HG03342 (cell line): ENCODE data around the gene TAGLN.

Experiments
- ATAC-seq: cut with Tn5 transposase; IDR thresholded peaks from one replicate; pipeline ENCODE4 v1.9.1; 2021; ENCODE audit warnings: mild to moderate bottlenecking, moderate library complexity; ENCODE audit not compliant: unreplicated experiment

The TAGLN gene

DNA sequence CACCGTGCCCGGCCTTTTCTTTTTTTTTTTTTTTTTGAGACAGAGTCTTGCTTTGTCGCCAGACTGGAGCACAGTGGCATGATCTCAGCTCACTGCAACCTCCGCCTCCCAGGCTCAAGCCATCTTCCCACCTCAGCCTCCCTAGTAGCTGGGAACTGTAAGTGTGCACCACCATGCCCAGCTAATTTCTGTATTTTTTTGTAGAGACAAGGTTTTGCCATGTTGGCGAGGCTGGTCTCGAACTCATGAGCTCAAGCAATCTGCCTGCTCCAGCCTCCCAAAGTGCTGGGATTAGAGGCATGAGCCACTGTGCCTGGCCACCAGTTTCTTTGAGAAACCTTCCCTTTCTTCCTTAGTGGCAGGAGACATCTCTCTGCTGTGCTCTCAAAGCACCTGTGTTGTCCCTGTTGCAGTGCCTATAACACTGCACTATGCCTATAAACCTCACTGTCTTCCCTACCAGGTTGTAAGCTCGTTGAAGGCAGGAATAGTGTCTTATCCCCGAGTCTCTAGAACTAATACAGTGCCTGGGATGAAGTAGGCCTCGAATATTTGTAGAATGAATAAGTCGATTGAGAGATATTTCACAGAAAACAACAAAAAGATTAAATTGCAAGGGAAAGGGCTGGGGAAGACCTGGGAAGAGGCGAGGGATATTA, 13.7 kb downstream of the TAGLN start:
- no peak for ATAC-seq

GRCh38 chr11:117214404-117215110, 15.4 kb downstream of the TAGLN start:
- ATAC-seq = no peak

GRCh38 chr11:117217141-117218084, 18.2 kb downstream of the TAGLN start:
- no peak for ATAC-seq

- ATAC-seq = no peak
Observed at GRCh38 chr11:117218133-117218915, 19.2 kb downstream of the TAGLN start.

DNA sequence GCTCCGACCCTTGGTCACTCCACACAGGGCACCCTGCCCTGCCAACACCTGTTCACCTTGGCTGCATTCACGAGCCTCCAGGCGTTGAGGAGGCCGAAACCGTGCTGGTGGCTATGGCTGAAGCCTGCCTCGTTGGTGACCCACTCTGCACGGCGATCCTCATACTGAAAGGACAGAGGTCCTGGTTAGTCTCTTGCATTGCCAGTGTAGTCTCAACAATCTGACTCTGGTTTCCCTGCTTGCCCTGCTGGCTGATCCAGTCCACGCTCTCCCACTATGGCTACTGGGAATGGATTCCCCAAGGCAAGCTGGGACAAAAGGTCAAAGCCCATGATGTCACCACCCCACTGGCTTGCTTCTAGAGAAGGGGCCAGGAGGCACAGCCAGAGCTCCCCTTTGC, 19.8 kb downstream of the TAGLN start:
- ATAC-seq = no peak

- ATAC-seq = no peak
Observed at GRCh38 chr11:117219455-117219854, 20.3 kb downstream of the TAGLN start.

GRCh38 chr11:117219995-117220394, 20.8 kb downstream of the TAGLN start:
- no peak for ATAC-seq

GRCh38 chr11:117220568-117220967, 21.4 kb downstream of the TAGLN start:
- ATAC-seq = no peak

- ATAC-seq = no peak
Observed at GRCh38 chr11:117220999-117221774, 22.0 kb downstream of the TAGLN start.

- ATAC-seq = no peak
Observed at GRCh38 chr11:117221775-117222517, 22.8 kb downstream of the TAGLN start.

DNA sequence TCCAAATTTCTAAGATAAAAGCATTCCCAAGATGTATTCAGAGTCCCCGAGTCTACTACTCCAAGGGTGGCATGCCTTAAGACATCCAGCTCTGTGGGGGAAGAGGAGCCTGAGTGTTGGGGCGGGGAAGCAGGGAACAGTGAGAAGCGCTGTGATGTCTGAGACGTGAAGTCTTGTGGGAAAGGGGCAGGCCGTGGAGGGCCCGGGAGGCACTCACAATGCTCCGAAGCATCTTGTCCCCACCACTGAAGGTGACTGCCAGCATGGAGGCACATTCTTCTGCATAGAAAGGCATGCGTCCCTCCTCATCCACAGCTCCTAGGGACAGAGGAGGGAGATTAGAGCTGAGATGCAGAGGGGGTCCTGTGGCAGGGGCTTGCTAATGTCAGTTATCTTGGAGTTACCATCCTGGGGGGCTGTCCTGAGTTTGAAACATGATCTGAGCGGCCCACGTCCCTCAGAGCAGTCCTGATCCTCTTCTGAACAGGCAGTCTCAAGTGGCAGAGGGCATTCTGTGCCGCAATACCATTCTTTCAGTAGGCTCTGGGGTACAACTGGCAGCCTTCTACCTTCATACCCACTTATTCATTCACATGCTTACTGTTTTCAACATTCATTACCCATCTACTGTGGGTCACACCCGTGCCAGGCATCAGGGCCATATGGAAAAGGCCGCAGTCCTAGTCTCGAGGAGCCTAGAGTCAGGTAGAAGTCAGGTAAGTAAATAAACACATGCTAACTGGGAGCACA, 24.0 kb downstream of the TAGLN start:
- no peak for ATAC-seq

DNA sequence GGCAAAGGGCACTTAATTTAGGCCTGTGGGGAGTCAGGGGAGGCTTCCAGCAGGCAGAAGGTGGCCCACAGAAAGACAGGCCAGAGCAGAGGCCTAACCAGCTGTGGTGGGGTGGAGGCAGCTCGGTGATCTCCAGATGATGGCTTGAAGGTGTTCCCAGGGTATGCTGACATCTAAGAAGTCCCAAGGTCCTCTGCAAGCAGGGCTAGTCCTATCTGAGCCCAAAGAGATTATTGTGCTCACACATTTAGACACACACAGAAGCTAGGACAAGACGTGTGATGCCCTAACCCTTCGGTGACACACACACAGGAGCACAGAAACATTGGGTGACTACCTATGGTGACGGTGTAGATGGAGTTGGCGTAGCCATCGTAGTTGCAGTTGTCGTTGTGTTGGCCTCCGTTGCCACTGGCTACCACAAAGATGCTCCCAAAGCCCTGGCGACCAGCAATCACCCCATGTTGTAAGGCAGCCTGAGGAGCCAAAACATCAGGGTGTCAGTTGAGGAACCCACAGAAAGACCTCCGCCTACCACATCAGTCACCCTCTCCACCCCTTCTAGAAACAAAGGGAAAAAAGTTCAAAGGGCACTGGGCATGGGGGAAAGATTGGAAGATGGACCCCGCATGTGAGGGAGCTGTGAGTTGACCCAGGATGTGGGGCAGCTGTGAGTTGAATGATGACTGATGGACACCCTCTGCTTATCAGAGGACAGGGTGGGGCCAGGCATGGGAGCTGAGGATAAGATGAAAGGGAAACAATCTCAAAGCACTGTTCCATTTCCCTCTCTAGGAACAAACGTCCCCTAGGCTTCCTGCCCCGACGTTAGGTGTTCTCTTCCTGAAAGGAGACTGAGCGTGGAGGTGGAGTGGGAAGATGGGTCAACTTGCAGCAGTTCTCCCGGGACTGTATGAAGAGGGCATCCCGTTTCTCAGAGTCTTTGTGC, 24.8 kb downstream of the TAGLN start:
- ATAC-seq = no peak

DNA sequence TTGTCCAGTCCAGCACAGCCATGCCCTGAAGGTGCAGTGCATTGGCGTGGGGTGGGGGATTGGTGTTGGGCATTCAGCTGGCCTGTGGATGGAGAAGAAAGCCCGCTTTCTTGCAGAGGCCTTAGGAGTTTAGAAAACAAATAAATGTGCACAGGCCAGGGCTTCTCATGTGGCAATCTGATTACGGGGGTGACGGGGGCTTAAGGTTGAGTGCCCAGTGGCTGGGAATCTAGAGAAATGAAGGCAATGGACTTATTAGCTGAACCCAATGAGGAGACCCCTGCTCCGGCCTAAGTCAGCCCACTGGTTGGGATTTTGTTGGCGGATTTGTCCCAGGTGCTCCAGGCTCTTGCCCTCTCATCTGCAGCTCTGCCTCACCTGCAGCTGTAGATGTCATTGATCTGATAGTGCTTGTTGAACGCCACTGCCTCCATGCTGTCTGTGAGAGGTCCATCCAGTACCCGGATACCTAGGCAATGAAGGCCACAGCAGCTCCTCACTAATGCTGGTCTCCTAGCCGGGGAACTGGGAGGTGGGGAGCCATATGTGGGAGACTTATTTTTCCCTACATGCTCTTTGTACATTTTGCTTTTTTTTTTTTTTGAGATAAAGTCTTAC, 26.5 kb downstream of the TAGLN start:
- ATAC-seq = no peak

- ATAC-seq = no peak
Observed at GRCh38 chr11:117226388-117227385, 27.5 kb downstream of the TAGLN start.

DNA sequence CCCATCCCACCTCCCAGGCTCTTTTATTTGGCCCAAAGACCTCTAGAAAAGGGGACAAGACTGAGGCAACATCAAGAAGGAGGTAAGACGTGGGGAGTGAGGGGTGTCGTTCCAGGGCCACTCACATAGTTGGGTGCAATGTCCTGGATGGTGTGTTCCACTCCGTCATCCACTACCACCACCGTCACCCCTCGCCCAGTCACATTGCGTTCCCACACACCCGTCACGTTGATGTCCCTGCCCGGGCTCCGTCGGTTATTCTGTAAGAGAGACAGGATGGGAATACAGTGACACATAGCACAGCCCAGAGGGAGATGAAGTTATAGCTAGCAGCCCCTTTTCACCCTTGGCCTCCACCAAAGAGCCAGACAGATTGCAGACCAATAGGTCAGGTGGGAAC, 28.9 kb downstream of the TAGLN start:
- ATAC-seq = no peak

GRCh38 chr11:117229411-117229810, 30.2 kb downstream of the TAGLN start:
- no peak for ATAC-seq
